Adipocyte (in vitro differentiated cells): ENCODE measurements around the gene MEGF10.

Experiments used
- DNase-seq: peaks from one replicate; pipeline ENCODE4 v3.0.0-alpha.2; 2015; ENCODE audit warnings: low read depth
- H3K27me3 ChIP-seq: replicated peaks from 2 replicates; pipeline ENCODE4 v1.7.0; 2013; ENCODE audit warnings: mild to moderate bottlenecking, low read length, moderate library complexity; ENCODE audit not compliant: control insufficient read depth, insufficient read depth
- H3K36me3 ChIP-seq: 2 replicates; pipeline ENCODE4 v1.7.0; 2013; ENCODE audit warnings: low read length, mild to moderate bottlenecking, moderate library complexity; ENCODE audit not compliant: control insufficient read depth, insufficient read depth, severe bottlenecking
- H3K4me1 ChIP-seq: 2 replicates; pipeline ENCODE4 v1.7.0; 2013; ENCODE audit warnings: mild to moderate bottlenecking, low read length, moderate library complexity; ENCODE audit not compliant: control insufficient read depth, insufficient read depth
- H3K4me3 ChIP-seq: 2 replicates; pipeline ENCODE4 v1.7.0; 2013; ENCODE audit warnings: mild to moderate bottlenecking, low read length, moderate library complexity
- H3K9ac ChIP-seq: 2 replicates; pipeline ENCODE4 v1.7.0; 2013; ENCODE audit warnings: mild to moderate bottlenecking, low read length, moderate library complexity
- H3K9me3 ChIP-seq: 2 replicates; pipeline ENCODE4 v1.7.0; 2013; ENCODE audit warnings: mild to moderate bottlenecking, low read length, moderate library complexity; ENCODE audit not compliant: control insufficient read depth

The MEGF10 gene

GRCh38 chr5:127331890-127332649, 41.5 kb downstream of the MEGF10 start:
- H3K9me3 ChIP-seq, result no peaks in the 10 kb centered on the region
- H3K27me3 ChIP-seq, result no peaks in the 10 kb centered on the region
- no peak for DNase-seq

DNA sequence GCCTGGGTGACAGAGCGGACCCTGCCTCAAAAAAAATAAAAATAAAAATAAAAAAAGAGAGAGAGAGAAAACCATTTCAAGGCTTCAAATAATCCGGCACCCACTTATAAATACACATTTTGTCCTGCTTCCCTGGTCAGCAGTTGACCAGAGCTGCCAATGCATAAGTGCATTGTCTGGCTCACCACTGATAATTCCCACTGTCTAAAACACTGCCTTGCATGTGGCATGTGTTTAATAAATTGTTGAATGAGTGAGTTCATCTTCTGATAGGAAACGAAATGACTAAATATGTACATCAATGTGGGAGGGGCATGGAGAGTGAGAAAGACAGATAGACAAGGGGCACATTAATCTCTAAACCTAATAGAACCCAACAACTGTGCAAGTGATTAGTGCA, 42.9 kb downstream of the MEGF10 start:
- H3K27me3 ChIP-seq, result no peaks in the 10 kb centered on the region
- no peak overlapping the region for H3K9ac ChIP-seq
- H3K9me3 ChIP-seq, result no peaks in the 10 kb centered on the region
- H3K4me1 ChIP-seq, result peaks cover 7% of the 10 kb centered on the region
- H3K36me3 ChIP-seq, result no peaks in the 10 kb centered on the region
- DNase-seq, result no peak
- no peak overlapping the region for H3K4me3 ChIP-seq

More at GRCh38 chr5:127331890-127332649, 41.5 kb downstream of the MEGF10 start:
- Histone ChIP-seq H3K9ac (no peak overlapping the region), H3K36me3 (no peaks in the 10 kb centered on the region), H3K4me3 (no peak overlapping the region), H3K4me1 (peaks cover 7% of the 10 kb centered on the region)

GRCh38 chr5:127335381-127335780, 44.8 kb downstream of the MEGF10 start:
- H3K9me3 ChIP-seq, result no peaks in the 10 kb centered on the region
- no peaks in the 10 kb centered on the region for H3K36me3 ChIP-seq
- no peak overlapping the region for H3K4me3 ChIP-seq
- peaks cover 7% of the 10 kb centered on the region for H3K4me1 ChIP-seq
- no peak overlapping the region for H3K9ac ChIP-seq
- no peaks in the 10 kb centered on the region for H3K27me3 ChIP-seq
- peak; percentile 42 for DNase-seq

- Histone ChIP-seq H3K36me3 (no peaks in the 10 kb centered on the region), H3K4me3 (no peak overlapping the region), H3K4me1 (no peaks in the 10 kb centered on the region), H3K9me3 (no peaks in the 10 kb centered on the region), H3K27me3 (no peaks in the 10 kb centered on the region), H3K9ac (no peak overlapping the region)
- no peak for DNase-seq
Measured at GRCh38 chr5:127337876-127338275, 47.3 kb downstream of the MEGF10 start.

GRCh38 chr5:127338501-127338900, 47.9 kb downstream of the MEGF10 start:
- no peaks in the 10 kb centered on the region for H3K9me3 ChIP-seq
- DNase-seq, result peak; percentile 31
- H3K27me3 ChIP-seq, result no peaks in the 10 kb centered on the region
- no peak overlapping the region for H3K9ac ChIP-seq
- no peaks in the 10 kb centered on the region for H3K4me1 ChIP-seq
- no peaks in the 10 kb centered on the region for H3K36me3 ChIP-seq
- H3K4me3 ChIP-seq, result no peak overlapping the region

DNA sequence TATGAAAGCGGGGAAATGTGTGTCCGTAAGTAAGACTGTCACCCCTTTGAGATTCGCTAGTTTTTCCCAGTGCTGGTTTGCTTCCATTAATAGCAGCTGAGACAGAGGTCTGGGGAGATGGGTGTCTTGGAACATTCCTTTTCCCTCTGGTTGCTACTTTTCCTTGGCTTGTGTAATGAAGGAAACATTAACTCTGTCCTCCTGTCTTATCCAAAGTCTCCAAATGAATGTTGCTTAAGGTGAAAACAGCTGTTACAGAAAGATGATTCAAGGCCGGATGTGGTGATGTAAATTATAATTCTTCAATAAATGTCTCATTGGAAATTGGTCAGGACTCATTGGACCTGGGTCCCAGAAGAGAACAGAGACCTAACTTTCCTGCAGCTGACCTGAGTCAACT, 50.0 kb downstream of the MEGF10 start:
- H3K27me3 ChIP-seq, result no peaks in the 10 kb centered on the region
- no peak for DNase-seq
- H3K9me3 ChIP-seq, result no peaks in the 10 kb centered on the region
- H3K4me3 ChIP-seq, result no peak overlapping the region
- no peaks in the 10 kb centered on the region for H3K36me3 ChIP-seq
- no peak overlapping the region for H3K9ac ChIP-seq
- no peaks in the 10 kb centered on the region for H3K4me1 ChIP-seq

- Histone ChIP-seq H3K9me3 (peaks cover 4% of the 10 kb centered on the region), H3K4me3 (no peak overlapping the region), H3K36me3 (no peaks in the 10 kb centered on the region), H3K27me3 (no peaks in the 10 kb centered on the region), H3K4me1 (no peaks in the 10 kb centered on the region), H3K9ac (no peak overlapping the region)
- DNase-seq, result no peak
Measured at GRCh38 chr5:127342364-127342763, 51.8 kb downstream of the MEGF10 start.

DNA sequence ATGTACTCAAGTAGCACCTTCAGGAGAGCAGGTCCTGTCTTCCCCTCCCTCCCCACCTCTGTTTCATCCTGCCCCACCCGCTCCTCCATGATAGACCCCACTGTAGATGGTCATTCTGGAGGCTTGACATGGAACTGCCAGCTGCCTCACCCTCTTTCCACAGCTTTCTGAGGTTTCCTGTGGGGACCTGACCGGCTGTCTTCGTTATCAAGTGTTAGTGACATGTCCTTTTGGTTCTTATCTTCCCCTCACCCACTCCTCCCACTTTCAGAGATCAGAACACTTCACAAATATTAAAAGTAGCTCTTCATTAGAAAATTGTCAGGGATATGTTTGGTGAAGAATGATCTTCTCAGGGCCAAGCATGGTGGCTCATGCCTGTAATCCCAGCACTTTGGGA, 52.7 kb downstream of the MEGF10 start:
- Histone ChIP-seq H3K27me3 (no peaks in the 10 kb centered on the region), H3K4me3 (no peak overlapping the region), H3K36me3 (no peaks in the 10 kb centered on the region), H3K4me1 (no peaks in the 10 kb centered on the region), H3K9me3 (peaks cover 4% of the 10 kb centered on the region), H3K9ac (no peak overlapping the region)
- no peak for DNase-seq

DNA sequence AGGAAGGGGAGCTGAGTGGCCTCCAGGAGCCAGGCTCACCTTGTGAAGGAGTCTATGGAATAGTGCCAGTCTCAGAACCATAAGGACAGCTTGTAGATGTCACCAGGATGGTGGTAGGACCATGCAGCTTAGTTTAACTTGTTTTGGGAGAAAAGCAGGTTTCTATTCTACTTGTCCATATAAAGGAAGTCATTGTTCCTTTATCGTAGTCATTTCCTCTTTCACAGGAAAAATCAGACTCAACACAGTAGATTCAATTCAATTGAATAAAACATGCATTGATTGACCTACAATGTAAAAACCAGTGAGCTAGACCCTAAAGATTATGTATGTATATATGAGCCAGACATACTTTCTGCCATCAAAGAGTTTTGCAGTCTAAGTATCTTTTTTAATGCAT, 53.3 kb downstream of the MEGF10 start:
- no peak overlapping the region for H3K9ac ChIP-seq
- peaks cover 4% of the 10 kb centered on the region for H3K9me3 ChIP-seq
- no peaks in the 10 kb centered on the region for H3K36me3 ChIP-seq
- no peak for DNase-seq
- H3K4me3 ChIP-seq, result no peak overlapping the region
- no peaks in the 10 kb centered on the region for H3K27me3 ChIP-seq
- H3K4me1 ChIP-seq, result no peaks in the 10 kb centered on the region

- H3K4me3 ChIP-seq, result no peak overlapping the region
- DNase-seq, result no peak
- H3K9ac ChIP-seq, result no peak overlapping the region
- H3K4me1 ChIP-seq, result no peaks in the 10 kb centered on the region
- H3K27me3 ChIP-seq, result no peaks in the 10 kb centered on the region
- H3K36me3 ChIP-seq, result no peaks in the 10 kb centered on the region
- H3K9me3 ChIP-seq, result peaks cover 4% of the 10 kb centered on the region
Measured at GRCh38 chr5:127344931-127345330, 54.3 kb downstream of the MEGF10 start.

DNA sequence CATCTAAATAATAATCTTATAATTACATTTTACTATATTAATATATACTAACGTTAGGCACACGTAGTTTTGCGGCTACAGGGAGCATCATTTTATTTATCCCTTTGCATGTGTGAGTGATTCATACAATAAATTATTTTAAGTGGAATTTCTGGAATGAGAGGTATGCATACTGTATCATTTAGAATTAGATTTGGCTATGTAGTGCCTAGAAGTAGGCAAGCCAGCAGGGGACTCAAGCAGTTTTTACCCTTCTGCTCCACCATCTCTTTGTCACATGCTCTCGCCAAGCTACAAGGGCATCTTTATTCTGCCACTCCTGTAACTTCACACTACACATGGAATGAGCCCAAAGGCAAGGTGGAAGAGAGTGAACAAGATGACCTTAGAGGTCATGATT, 60.8 kb downstream of the MEGF10 start:
- Histone ChIP-seq H3K27me3 (no peaks in the 10 kb centered on the region), H3K36me3 (no peaks in the 10 kb centered on the region), H3K9me3 (no peaks in the 10 kb centered on the region), H3K4me1 (no peaks in the 10 kb centered on the region), H3K4me3 (no peak overlapping the region), H3K9ac (no peak overlapping the region)
- DNase-seq, result no peak

DNA sequence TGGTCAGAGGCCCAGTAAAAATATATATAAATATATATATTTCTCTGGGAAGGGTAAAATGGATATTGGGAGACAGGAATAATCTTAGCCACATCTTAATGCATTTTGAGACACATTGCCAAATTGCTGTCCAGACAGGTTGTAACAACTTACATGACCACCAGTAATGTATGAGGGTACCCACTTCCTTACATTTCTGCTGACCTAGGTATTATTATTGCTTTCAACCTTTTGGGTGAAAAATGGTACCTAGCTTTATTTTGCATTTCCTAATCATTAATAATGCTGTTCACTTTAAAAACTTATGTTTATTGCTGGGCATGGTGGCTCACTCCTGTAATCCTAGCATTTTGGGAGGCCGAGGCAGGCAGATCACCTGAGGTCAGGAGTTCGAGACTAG, 61.5 kb downstream of the MEGF10 start:
- Histone ChIP-seq H3K9ac (no peak overlapping the region), H3K4me1 (no peaks in the 10 kb centered on the region), H3K36me3 (no peaks in the 10 kb centered on the region), H3K4me3 (no peak overlapping the region), H3K9me3 (no peaks in the 10 kb centered on the region), H3K27me3 (no peaks in the 10 kb centered on the region)
- DNase-seq, result no peak
